HG03095 (cell line): ENCODE data around the gene OR52D1.

Experiments
- ATAC-seq: cut with Tn5 transposase; IDR thresholded peaks from one replicate; pipeline ENCODE4 v1.9.1; 2021; ENCODE audit warnings: moderate library complexity; ENCODE audit not compliant: unreplicated experiment

The OR52D1 gene

DNA sequence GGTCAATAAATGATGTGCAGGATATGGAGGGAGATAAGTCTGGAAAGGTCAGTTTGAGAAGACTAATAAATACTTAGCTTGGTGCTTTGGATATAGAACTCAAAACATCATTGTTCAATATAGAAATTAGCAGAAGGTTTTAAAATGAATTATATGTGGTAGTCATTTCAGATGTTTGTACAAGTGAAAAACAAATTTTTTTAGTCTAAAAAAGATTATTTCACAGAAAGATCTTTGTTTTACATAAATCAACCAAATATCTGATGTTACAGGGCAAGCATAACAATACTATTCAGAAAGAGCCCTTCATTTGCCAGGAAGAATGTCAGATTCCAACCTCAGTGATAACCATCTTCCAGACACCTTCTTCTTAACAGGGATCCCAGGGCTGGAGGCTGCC, at the start of gene OR52D1:
Gene OR52D1 (plus strand): TSS at position 301 of the 400 bp plus-strand sequence. CDS start 22 bp downstream, at position 323.
- ATAC-seq = no peak

DNA sequence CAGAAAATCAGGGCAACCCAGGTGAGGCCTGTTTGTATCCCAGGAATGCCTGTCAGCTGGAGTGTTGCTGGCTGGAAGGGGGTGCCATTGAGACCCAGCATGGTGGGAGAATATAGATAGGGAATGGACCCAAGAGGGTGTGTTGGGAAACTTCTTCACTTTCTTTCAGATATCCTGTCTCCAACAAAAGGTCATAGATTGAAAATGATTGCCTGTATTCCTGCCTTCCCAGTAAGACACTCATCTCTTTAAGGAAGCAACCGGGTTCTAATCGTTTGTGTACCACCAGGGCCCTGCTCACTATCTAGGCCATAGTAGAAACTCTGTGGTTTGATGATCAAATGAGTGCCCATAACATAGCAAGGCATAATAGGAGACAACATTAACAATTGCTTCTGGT, 47.1 kb upstream of the OR52D1 start, which contains the start of gene OR51I1:
Gene OR51I1 (minus strand): TSS at position 101 of the 400 bp plus-strand sequence. CDS start 0 bp downstream, at position 101.
- no peak for ATAC-seq

DNA sequence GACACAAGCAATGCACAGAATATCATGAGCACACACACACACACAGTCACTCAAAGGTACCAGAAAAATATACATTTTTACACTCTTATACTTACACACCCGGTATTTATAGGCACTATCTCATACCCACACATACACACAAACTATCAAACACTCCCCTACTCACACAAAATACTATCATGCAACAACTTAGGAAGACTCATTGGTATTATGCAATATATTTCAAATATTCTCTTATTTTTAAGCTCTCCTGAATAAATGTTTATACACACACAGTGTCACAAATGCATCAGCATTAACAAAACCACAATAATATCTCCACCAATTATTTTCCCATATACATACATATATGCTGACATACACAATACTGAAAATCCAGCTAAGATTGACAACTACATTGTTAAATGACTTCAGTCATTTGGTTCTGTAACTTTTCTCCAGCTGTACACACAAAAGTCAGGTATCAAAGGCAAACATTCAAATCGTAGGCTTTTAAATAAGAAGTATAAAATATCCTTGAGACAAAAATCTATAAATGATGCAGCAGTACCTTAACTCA, 44.6 kb upstream of the OR52D1 start:
- no peak for ATAC-seq

DNA sequence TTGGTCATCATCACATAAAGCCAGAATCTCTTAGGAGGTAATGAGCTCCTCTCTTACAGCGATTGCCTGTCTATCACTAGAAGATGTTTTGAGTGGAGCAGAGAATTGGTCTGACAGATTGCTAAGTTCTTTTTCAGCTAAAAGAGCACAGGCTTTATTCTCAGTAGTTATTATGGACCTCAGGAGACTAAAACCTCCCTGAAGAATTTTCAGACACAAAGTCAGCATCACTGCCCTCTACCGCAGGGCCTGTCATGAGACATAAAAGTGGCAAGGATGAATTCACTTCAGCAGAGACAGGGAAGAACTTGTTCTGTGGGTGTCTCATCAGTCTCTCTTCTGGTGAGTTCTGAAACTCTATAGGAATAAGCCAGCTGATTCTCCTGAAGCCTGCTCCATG, 39.5 kb upstream of the OR52D1 start, which contains the start of gene OR51I2:
Gene OR51I2 (plus strand): TSS at position 301 of the 400 bp plus-strand sequence. CDS start 4,166 bp downstream, outside the sequence.
- ATAC-seq = no peak

DNA sequence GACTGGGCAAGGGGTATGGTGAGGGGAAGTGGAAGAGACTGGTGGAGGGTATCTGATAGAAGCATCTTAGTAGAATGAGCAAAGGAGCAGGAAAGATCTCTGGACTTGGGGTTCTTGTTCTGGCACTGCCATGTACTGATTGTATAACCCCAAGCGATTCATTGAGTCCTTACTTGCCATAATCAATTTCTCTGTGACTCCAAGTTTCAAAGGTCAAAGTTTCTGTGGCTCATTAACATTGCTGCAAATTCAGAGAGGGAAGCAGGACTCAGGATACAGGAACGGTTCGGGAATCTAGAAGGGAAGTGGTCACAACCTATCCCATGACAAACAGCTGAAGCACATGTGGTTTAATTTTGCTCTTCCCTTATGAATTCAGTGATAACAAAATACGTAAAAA, 39.1 kb upstream of the OR52D1 start:
- ATAC-seq = no peak

DNA sequence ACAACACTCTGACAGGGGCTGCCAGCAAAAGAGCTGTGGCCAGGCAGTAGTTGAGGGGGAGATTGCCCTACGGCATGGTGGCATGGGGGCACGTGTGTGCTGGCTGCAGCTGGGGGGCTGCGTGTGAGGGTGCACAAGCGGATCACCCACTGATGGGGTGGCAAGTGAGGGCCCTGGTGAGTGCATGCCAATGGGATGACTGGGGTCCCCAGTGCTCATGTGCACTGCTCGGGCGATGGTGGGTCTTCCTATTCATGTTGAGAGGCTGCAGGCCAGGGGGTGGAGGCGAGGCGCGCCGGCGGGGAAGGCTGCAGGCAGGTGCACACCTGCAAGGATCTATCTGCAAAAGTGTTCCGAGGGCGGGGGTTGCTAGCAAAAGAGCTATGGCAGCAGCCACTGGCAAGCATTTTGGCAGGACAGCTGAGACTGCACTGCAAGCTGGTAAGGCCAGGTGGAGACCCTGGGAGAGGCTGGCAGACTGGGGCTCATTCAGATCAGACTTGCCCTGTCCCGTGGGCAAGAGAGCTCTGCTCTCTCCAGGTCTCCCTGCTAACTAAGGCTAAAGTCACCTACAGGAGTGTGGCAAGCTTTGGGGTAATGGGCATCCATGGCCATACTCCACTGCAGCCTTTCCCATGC, 27.4 kb upstream of the OR52D1 start:
- ATAC-seq = no peak

DNA sequence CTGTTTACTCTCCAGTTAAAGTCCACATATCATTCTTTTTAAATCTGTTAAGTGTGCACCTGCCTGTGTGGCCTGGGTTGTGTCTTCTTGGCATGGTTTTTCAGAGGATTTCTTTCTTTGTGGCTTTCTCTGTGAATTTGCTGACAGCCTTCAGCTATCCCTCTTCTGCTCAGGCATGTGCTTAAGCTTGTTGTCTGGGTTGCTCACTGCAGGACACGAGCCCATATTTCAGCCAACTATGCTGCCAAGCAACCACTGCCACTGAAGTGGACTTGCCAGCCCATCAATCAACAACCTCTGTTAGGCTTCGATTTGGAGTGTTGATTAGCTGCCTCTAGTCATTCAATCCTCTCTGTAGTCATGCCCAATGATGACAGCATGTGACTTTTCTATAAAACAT, 21.0 kb upstream of the OR52D1 start:
- ATAC-seq = no peak

DNA sequence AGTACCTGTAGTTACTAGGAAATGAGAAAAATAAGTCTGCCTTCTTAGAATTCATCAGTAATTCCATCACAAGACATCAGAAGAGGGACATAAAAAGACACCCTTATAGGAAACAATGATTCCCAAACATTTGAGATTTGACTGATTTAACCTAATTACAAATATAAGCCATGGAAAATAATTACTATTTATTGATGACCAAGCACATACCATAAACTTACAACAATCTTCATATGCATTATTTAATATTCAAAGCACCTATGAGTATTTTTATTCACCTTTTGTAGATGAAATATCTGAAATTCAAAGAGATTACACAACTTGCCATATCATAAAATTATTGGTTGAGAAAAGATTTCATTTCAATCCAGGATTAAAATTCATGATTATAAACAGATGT, 14.6 kb upstream of the OR52D1 start:
- no peak for ATAC-seq

DNA sequence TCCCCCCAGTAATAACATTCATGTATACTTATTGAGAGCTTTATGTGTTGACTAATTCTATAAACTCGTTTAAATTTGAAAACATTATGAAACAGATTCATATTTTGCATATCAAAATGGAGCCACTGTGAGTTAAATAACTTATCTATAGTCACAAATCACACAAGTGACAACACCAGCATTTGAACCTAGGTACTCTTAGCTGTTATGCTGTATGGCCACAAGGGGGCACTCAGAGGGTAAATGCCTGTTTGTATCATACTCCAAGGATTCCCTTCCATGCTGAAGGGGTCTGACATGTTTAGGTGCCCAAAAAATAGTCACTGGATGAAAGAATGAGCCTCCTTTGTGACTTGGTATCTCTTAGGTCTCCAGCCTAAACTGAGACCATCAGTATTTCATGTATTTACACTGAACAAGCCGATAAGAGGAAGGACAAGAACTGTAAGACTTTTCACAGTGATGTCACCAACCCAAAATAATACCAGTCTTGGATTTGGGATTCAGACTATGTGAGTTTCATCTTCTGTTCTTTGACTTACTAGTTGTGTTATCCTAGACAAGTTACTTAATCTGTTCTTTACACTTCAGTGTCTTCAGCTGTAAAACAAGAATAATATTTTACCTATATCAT, 12.2 kb upstream of the OR52D1 start:
- ATAC-seq = peak; percentile 70

DNA sequence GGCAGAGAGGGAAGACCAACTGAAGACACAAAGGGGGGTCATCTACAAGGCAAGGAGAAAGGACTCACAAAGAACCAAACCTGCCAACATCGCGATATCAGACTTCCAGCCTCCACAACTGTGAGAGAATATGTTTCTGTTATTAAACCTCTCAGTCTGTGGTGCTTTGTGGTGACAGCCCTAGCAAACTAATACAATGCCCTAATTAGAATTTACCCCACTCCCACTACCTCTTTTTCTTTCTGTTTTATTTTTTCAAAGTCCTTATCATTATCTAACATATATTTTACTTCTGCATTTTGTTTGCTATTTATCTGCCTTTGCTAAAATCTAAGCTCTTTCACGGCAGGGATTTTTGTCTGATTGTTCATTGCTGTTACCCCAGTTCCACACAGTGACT, 2.5 kb upstream of the OR52D1 start:
- no peak for ATAC-seq

DNA sequence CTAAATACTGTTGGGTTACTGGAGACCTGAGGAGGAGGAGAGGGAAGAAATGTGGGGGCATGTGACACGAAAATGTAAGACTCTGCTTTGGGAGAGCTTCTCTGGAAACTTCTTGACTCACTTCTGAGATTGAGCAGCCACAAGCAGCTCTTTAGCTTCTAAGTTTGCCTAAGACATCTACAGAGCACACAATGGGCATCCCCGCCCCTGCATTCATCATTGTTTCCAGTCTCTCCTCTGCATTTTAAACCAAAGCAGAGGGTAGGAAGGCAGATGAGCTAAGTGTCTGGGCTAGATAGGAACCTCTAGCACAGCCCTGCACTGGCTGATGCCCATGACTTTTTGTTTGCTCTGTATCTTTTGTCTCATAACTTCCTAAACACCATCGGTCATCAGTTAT, 2.1 kb upstream of the OR52D1 start:
- no peak for ATAC-seq

DNA sequence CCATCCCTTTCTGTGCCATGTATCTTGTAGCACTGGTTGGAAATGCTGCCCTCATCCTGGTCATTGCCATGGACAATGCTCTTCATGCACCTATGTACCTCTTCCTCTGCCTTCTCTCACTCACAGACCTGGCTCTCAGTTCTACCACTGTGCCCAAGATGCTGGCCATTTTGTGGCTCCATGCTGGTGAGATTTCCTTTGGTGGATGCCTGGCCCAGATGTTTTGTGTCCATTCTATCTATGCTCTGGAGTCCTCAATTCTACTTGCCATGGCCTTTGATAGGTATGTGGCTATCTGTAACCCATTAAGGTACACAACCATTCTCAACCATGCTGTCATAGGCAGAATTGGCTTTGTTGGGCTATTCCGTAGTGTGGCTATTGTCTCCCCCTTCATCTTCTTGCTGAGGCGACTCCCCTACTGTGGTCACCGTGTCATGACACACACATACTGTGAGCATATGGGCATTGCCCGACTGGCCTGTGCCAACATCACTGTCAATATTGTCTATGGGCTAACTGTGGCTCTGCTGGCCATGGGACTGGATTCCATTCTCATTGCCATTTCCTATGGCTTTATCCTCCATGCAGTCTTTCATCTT, 414 bp downstream of the OR52D1 start:
- no peak for ATAC-seq

DNA sequence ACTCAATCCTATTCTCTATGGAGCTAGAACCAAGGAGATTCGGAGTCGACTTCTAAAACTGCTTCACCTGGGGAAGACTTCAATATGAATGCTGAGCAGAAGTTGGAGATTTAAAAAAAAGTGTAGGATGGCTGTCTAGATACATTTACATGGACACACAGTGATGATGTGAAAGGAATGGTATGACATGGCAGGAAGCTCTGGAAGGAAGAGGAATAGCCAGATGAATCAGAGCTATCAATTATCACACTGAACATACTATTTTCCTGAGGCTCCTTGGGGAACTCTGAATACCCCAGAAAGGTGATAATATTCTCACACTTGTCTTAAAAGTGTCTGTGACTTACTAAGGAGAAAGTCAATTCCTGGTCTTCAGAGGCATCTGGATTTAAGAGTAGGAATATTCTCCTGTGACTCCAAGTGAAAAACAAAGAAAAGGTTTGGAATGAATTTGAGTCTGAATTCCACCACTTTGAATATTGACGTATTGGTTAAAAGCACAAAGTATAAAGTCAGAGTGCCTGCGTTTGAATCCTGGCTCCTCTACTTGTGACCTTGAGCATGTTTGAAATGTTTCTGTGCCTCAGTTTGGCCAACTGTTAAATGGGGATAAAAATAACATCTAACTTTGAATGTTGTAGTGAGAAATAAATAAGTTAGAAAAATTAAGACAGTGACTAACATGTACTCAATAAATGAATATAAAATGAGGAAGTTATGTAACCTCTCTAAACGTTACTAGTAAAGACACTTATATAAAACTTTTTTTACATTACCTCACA, 1.3 kb downstream of the OR52D1 start:
- ATAC-seq = no peak

DNA sequence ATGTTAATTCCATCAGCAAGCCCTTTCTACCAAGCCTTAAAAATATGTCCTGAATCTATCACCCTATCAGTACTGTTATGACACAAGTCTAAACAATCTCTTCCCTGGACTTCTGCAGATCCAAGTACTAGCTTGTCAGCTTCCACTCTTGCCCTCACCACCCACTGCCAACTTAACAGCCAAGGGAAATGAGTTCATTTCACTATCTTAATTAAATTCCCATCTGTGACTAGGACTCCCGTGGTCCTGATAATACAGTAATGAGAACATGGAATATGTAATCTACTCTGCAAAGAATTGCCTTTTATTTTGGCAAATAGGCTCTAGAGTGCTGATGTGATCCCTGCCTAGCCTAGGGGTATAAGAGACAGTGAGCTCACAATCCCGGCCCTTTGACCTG, 11.2 kb downstream of the OR52D1 start:
- ATAC-seq = no peak

DNA sequence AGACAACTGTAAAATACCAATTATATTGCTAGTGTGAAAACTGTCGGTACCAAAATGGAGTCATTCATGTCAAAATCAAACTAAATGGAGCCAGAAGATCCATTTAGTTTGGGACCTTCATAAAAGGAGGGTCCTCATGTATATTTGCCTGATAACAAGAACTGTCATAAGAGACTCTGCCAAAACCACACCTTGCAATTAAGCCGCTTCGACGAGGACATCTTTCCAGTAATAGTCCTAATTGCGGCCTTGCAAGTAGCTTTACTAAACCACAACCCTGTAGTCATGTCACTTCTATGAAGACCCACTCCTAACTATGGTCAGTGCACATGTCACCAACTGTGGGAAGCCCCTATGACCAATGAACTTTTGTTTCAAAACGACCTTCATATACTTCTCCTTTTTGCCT, 11.9 kb downstream of the OR52D1 start:
- no peak for ATAC-seq

DNA sequence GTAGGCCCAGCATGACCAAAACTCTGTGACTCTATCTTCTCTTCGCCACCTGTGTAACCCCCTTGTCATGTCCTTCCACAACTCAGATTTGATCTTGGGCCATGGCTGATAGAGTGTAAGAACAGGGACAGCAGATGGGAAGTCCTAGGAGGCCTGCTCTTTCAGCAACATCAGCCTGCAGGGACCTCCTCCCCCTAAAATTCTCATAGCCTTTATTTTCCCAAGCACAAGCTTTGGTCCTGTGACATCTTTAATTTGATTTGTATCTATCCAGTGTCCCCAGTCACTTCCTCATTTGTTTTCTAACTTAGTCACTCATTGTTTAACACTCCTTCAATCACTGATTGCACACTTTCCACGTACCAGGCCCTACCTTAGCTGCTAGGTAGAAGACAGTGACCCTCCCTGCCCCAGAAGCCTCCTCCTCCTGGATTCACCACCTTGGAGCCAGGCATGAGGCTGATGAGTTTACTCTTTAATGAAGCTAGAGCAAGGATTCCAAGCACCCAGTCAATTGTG, 16.0 kb downstream of the OR52D1 start:
- ATAC-seq = no peak

DNA sequence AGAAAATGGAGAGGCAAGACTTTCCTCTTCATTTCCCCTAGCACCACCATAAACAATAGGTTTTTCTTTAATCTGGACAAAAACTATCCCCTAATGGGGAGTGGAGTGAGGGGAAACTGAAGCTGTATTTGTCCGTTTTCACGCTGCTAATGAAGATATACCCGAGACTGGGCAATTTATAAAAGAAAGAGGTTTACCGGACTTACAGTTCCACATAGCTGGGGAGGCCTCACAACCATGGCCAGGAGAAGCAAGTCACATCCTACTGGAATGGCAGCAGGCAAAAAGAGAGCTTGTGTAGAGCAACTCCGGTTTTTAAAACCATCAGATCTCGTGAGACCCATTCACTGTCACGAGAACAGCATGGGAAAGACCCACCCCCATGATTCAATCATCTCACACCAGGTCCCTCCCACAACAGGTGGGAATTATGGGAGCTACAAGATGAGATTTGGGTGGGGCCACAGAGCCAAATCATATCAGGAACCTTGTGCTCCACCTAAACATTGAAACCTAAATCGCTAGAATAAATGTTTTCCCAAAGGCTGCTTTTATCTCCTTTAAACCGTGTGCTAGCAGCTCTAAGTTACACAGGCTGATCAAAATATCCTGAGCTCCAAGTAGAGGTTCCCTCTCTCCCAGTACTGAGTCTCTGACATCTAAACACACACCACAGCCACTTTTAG, 17.0 kb downstream of the OR52D1 start:
- ATAC-seq = no peak

DNA sequence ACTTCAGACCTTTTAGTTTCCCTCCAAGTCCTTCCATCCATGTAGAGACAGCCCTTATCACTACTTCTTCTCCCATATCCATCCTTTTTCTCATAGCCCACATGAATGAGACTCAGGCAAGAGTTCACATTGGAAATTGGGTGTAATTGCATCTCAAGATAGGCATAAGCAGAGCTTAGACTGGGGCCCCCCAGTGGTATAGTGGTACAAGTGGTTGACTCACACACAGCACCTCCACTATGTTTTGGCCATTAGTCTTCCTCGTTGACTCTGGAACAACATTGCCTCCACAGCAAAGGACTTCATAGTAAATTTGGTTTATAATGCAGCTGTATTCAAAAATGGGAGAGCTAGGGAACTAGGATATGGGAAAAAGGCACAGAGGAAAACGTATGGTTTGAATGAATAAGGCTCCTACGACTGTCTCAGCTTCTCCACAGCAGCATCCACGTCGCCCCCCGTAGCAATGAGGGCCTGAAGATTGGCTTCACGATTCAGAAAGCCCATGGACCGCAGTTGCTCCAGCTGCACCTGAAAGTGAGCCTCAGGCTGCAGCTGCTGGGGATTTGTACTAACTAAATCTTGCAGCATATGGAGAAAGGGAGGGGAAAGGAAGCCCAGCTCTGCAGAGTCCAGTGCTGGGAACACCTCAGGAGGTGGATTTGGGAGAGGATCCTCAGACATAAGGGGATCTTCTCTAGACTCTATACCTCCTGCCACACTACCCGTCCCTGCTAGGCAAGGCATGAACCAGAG, 18.9 kb downstream of the OR52D1 start:
- ATAC-seq = no peak

DNA sequence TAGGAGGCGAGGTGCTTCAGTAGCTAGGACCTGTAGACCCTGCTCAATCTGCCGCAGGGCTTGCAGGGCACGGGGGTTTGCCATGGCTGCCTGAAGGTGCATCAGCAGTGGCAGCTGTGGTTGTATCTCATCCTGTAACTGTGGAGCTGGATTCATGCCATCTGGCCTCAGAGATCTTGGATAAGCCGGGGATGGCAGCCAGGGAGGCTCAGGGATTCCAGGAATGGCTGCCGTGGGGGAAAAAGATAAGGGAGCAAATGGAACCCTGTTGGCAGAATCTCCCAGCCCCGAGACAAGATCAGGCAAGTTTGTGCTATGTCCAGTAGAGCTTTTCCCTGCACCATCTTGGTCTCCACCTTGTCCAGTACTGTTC, 19.4 kb downstream of the OR52D1 start:
- ATAC-seq = no peak

DNA sequence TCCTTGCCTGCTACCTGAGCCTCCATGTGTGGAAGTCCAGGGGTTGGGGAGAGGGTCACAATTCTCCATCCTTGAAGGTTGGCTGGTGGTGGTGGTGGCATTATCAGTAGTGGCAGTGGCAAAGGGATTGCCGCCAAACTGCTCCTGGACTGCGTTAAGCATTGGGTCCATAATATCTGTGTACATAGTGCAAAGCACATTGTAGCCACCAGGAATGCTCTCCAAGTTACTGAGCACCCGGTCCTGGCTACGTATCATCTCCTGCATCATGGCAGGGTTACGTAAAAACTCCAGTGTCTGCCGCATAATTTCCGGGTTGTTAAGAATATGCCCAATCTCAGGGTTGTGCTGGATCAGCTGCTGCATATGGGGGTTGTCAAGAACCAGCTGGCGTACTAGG, 20.1 kb downstream of the OR52D1 start:
- ATAC-seq = no peak
